Effector memory CD4-positive, alpha-beta T cell (primary cell): ENCODE results near the gene UGT1A9.

Experiments
- DNase-seq, 3 donors: peaks; one replicate each; pipeline ENCODE4 v3.0.0-alpha.2; 2020
- H3K27ac ChIP-seq: 2 replicates; pipeline ENCODE4 v1.7.0; 2013; ENCODE audit warnings: mild to moderate bottlenecking, low read length, moderate library complexity; ENCODE audit not compliant: insufficient read depth, poor library complexity, severe bottlenecking
- H3K27me3 ChIP-seq: replicated peaks from 2 replicates; pipeline ENCODE4 v1.7.0; 2013; ENCODE audit warnings: mild to moderate bottlenecking, low read length; ENCODE audit not compliant: insufficient read depth, control insufficient read depth, poor library complexity, severe bottlenecking
- H3K36me3 ChIP-seq: 2 replicates; pipeline ENCODE4 v1.7.0; 2013; ENCODE audit warnings: mild to moderate bottlenecking, low read length, moderate library complexity; ENCODE audit not compliant: control insufficient read depth, insufficient read depth
- H3K4me1 ChIP-seq: 2 replicates; pipeline ENCODE4 v1.7.0; 2013; ENCODE audit warnings: low read length, mild to moderate bottlenecking; ENCODE audit not compliant: control insufficient read depth, insufficient read depth, poor library complexity, severe bottlenecking
- H3K4me3 ChIP-seq: 2 replicates; pipeline ENCODE4 v1.7.0; 2013; ENCODE audit warnings: low read length, low read depth, mild to moderate bottlenecking; ENCODE audit not compliant: insufficient read depth, poor library complexity, severe bottlenecking
- H3K9me3 ChIP-seq: 2 replicates; pipeline ENCODE4 v1.7.0; 2013; ENCODE audit warnings: mild to moderate bottlenecking, low read length, moderate library complexity; ENCODE audit not compliant: control insufficient read depth

The UGT1A9 gene

GRCh38 chr2:233769260-233769659, 97.6 kb downstream of the UGT1A9 start:
- Histone ChIP-seq H3K27me3 (no peaks in the 10 kb centered on the region), H3K36me3 (no peaks in the 10 kb centered on the region), H3K4me1 (no peaks in the 10 kb centered on the region), H3K4me3 (no peak overlapping the region), H3K9me3 (no peaks in the 10 kb centered on the region), H3K27ac (no peak overlapping the region)
- DNase-seq = no peak

GRCh38 chr2:233772153-233772552, 100.5 kb downstream of the UGT1A9 start:
- H3K27ac ChIP-seq = no peak overlapping the region
- no peak overlapping the region for H3K4me3 ChIP-seq
- no peaks in the 10 kb centered on the region for H3K36me3 ChIP-seq
- peaks cover 3% of the 10 kb centered on the region for H3K9me3 ChIP-seq
- no peaks in the 10 kb centered on the region for H3K4me1 ChIP-seq
- DNase-seq = no peak
- H3K27me3 ChIP-seq = no peaks in the 10 kb centered on the region

GRCh38 chr2:233772583-233772982, 100.9 kb downstream of the UGT1A9 start:
- H3K27ac ChIP-seq = no peak overlapping the region
- H3K27me3 ChIP-seq = no peaks in the 10 kb centered on the region
- H3K36me3 ChIP-seq = no peaks in the 10 kb centered on the region
- no peak overlapping the region for H3K4me3 ChIP-seq
- no peak for DNase-seq
- H3K4me1 ChIP-seq = no peaks in the 10 kb centered on the region
- peaks cover 3% of the 10 kb centered on the region for H3K9me3 ChIP-seq

GRCh38 chr2:233773854-233774253, 102.2 kb downstream of the UGT1A9 start:
- Histone ChIP-seq H3K9me3 (peaks cover 3% of the 10 kb centered on the region), H3K27ac (no peak overlapping the region), H3K36me3 (no peaks in the 10 kb centered on the region), H3K4me3 (no peak overlapping the region), H3K27me3 (no peaks in the 10 kb centered on the region), H3K4me1 (no peaks in the 10 kb centered on the region)
- DNase-seq = no peak

GRCh38 chr2:233775414-233775813, 103.7 kb downstream of the UGT1A9 start:
- H3K4me1 ChIP-seq = no peaks in the 10 kb centered on the region
- no peak for DNase-seq
- no peak overlapping the region for H3K27ac ChIP-seq
- H3K4me3 ChIP-seq = no peak overlapping the region
- no peaks in the 10 kb centered on the region for H3K36me3 ChIP-seq
- peaks cover 3% of the 10 kb centered on the region for H3K9me3 ChIP-seq
- H3K27me3 ChIP-seq = no peaks in the 10 kb centered on the region

- no peaks in the 10 kb centered on the region for H3K4me1 ChIP-seq
- no peaks in the 10 kb centered on the region for H3K36me3 ChIP-seq
- no peak for DNase-seq
- no peak within 1 kb of the TSS for H3K4me3 ChIP-seq
- no peaks in the 10 kb centered on the region for H3K27me3 ChIP-seq
- peaks cover 3% of the 10 kb centered on the region for H3K9me3 ChIP-seq
- H3K27ac ChIP-seq = no peak within 1 kb of the TSS
Measured at GRCh38 chr2:233778030-233778429, 106.3 kb downstream of the UGT1A9 start, which contains the start of gene MROH2A. Gene MROH2A (plus strand): TSS chr2:233778330. CDS start chr2:233779359, 1,029 bp downstream.

GRCh38 chr2:233779722-233780121, 108.0 kb downstream of the UGT1A9 start:
- no peaks in the 10 kb centered on the region for H3K27me3 ChIP-seq
- peaks cover 3% of the 10 kb centered on the region for H3K9me3 ChIP-seq
- DNase-seq = no peak
- no peaks in the 10 kb centered on the region for H3K4me1 ChIP-seq
- H3K36me3 ChIP-seq = no peaks in the 10 kb centered on the region
- no peak overlapping the region for H3K4me3 ChIP-seq
- H3K27ac ChIP-seq = no peak overlapping the region

- no peaks in the 10 kb centered on the region for H3K4me1 ChIP-seq
- no peak for DNase-seq
- no peak overlapping the region for H3K27ac ChIP-seq
Measured at GRCh38 chr2:233780771-233781170, 109.1 kb downstream of the UGT1A9 start.

GRCh38 chr2:233789554-233789953, 117.9 kb downstream of the UGT1A9 start:
- DNase-seq = no peak
- H3K9me3 ChIP-seq = no peaks in the 10 kb centered on the region
- H3K27ac ChIP-seq = no peak overlapping the region
- H3K4me1 ChIP-seq = no peaks in the 10 kb centered on the region
- no peak overlapping the region for H3K4me3 ChIP-seq
- H3K36me3 ChIP-seq = no peaks in the 10 kb centered on the region
- no peaks in the 10 kb centered on the region for H3K27me3 ChIP-seq

More at GRCh38 chr2:233780771-233781170, 109.1 kb downstream of the UGT1A9 start:
- Histone ChIP-seq H3K36me3 (no peaks in the 10 kb centered on the region), H3K4me3 (no peak overlapping the region), H3K9me3 (no peaks in the 10 kb centered on the region), H3K27me3 (no peaks in the 10 kb centered on the region)

GRCh38 chr2:233791151-233791882, 119.6 kb downstream of the UGT1A9 start:
- no peak for DNase-seq
- Histone ChIP-seq H3K4me3 (no peak overlapping the region), H3K27me3 (no peaks in the 10 kb centered on the region), H3K27ac (no peak overlapping the region), H3K9me3 (no peaks in the 10 kb centered on the region), H3K4me1 (no peaks in the 10 kb centered on the region), H3K36me3 (no peaks in the 10 kb centered on the region)
